HCT116 (cell line): ENCODE results near the gene C10orf53.

Source experiments
- CTCF ChIP-seq, 3 experiments: fragments of 200-600 bp in 1 of 3; sonication (generic) in 1 of 3; IDR thresholded peaks in 2 of 3; conservative IDR thresholded peaks in 1 of 3; 2 replicates each; pipeline ENCODE4 v1.5.1; 2012 to 2017; ENCODE audit warnings: low read depth in 2 of 3, low read length in 2 of 3, antibody characterized with exemption in 1 of 3, borderline replicate concordance in 1 of 3, control low read depth in 1 of 3, mild to moderate bottlenecking in 1 of 3, mixed read lengths in 1 of 3, mixed run types in 1 of 3, moderate library complexity in 1 of 3; ENCODE audit not compliant: insufficient read depth in 1 of 3
- POLR2AphosphoS5 ChIP-seq: IDR thresholded peaks from 2 replicates; pipeline ENCODE4 v1.6.1; 2011; ENCODE audit warnings: mild to moderate bottlenecking, low read depth, low read length, moderate library complexity
- SRF ChIP-seq: IDR thresholded peaks from 2 replicates; pipeline ENCODE4 v1.6.1; 2012; ENCODE audit warnings: low read depth
- ZFX ChIP-seq: fragments of 450-650 bp; IDR thresholded peaks from 2 replicates; pipeline ENCODE4 v1.6.1; 2017
- TF ChIP-seq, protein P1 (sequence below): IDR thresholded peaks from 2 replicates; pipeline ENCODE4 v1.6.1; 2012; ENCODE audit warnings: low read depth

GRCh38 chr10:49733866-49734265, 54.4 kb downstream of the C10orf53 start:
- TF ChIP-seq CTCF (IDR thresholded peaks at IDR 0.05 in 2 of 3, conservative IDR thresholded peaks at IDR 0.05 in 1 of 3; ENCODE audit: borderline replicate concordance in 1 of 3, insufficient read depth in 1 of 3, low read depth in 2 of 3, low read length in 2 of 3) (no peak), ZFX (no peak), POLR2AphosphoS5 (no peak), SRF (no peak)
- TF ChIP-seq, protein P1, sequence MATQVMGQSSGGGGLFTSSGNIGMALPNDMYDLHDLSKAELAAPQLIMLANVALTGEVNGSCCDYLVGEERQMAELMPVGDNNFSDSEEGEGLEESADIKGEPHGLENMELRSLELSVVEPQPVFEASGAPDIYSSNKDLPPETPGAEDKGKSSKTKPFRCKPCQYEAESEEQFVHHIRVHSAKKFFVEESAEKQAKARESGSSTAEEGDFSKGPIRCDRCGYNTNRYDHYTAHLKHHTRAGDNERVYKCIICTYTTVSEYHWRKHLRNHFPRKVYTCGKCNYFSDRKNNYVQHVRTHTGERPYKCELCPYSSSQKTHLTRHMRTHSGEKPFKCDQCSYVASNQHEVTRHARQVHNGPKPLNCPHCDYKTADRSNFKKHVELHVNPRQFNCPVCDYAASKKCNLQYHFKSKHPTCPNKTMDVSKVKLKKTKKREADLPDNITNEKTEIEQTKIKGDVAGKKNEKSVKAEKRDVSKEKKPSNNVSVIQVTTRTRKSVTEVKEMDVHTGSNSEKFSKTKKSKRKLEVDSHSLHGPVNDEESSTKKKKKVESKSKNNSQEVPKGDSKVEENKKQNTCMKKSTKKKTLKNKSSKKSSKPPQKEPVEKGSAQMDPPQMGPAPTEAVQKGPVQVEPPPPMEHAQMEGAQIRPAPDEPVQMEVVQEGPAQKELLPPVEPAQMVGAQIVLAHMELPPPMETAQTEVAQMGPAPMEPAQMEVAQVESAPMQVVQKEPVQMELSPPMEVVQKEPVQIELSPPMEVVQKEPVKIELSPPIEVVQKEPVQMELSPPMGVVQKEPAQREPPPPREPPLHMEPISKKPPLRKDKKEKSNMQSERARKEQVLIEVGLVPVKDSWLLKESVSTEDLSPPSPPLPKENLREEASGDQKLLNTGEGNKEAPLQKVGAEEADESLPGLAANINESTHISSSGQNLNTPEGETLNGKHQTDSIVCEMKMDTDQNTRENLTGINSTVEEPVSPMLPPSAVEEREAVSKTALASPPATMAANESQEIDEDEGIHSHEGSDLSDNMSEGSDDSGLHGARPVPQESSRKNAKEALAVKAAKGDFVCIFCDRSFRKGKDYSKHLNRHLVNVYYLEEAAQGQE, result no peak
